T-helper 2 cell treated with Interferon-gamma antibody and Interleukin-4, amounts not matched to agents 5 μg/mL and 100 μg/mL, for 36 hours (primary cell): ENCODE measurements around the gene CNKSR3.

ENCODE experiments used
- DNase-seq: peaks from one replicate; pipeline ENCODE4 v3.0.0; 2021; ENCODE audit warnings: low spot score
- H3K27ac Mint-ChIP-seq: one replicate; pipeline ENCODE4 v1.8.0; 2021; ENCODE audit warnings: mild to moderate bottlenecking, mixed read lengths
- H3K27me3 Mint-ChIP-seq: one replicate; pipeline ENCODE4 v1.8.0; 2021; ENCODE audit warnings: low read depth, mixed read lengths
- H3K36me3 Mint-ChIP-seq: one replicate; pipeline ENCODE4 v1.8.0; 2021; ENCODE audit warnings: low read depth, mixed read lengths
- H3K4me1 Mint-ChIP-seq: one replicate; pipeline ENCODE4 v1.8.0; 2021; ENCODE audit warnings: low read depth, mixed read lengths
- H3K4me3 Mint-ChIP-seq: one replicate; pipeline ENCODE4 v1.8.0; 2022; ENCODE audit warnings: mild to moderate bottlenecking, moderate library complexity, mixed read lengths
- H3K9me3 Mint-ChIP-seq: one replicate; pipeline ENCODE4 v1.8.0; 2021; ENCODE audit warnings: mixed read lengths

CNKSR3 gene

DNA sequence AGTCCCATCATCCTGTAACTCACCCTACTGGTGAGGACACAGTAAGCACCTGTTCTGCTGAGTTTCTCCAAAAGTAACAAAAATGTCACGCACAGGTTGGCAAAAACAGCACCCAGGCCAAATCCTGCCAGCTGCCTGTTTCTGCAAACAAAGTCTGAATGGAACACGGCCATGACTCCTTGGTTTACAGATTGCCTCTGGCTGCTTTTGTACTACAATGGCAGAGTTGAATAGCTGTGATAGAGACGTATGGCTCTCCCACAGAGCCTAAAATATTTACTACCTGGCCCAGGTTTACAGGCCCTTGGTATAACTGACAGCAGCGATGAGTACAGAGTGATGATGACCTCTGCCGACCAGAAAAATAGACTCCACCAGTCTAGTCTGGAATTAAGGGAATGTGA, 52.6 kb downstream of the CNKSR3 start:
- Mint-ChIP-seq H3K36me3 (no peaks in the 10 kb centered on the region), H3K9me3 (no peaks in the 10 kb centered on the region)

DNA sequence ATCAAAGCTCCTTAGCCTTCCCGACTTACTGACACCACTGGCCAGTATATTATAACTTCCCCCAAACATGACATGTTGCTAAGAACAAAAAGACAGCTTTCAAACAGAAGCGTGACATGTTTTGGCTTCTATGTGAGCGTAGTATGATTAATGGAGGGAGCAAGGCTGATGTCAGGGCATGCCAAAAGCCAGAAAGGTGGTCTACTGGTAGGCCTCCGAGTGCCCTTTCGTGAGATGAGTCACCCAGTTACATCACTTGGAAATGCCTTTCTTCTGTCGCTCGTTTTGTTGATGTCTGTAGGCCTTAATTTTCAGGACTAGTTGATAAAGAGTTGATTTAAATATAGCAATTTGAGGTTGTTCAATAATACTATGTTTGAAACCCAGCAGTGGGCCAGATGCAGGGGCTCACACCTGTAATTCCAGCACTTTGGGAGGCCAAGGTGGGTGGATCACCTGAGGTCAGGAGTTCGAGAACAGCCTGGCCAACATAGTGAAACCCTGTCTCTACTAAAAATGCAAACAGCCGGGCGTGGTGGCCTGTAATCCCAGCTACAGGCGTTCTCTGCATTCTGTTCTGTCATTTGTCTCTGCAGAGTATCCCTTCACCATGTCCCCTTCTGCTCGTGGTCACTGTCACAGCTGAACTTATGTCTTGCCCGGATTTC, 53.3 kb downstream of the CNKSR3 start:
- Mint-ChIP-seq H3K4me1 (no peaks in the 10 kb centered on the region), H3K36me3 (no peaks in the 10 kb centered on the region), H3K9me3 (no peaks in the 10 kb centered on the region), H3K27ac (no peak overlapping the region), H3K4me3 (no peak overlapping the region), H3K27me3 (peaks cover 2% of the 10 kb centered on the region)
- no peak for DNase-seq

More for the DNA sequence above, 52.6 kb downstream of the CNKSR3 start:
- H3K27ac Mint-ChIP-seq, result no peak overlapping the region
- no peaks in the 10 kb centered on the region for H3K4me1 Mint-ChIP-seq
- no peak for DNase-seq
- no peak overlapping the region for H3K4me3 Mint-ChIP-seq
- H3K27me3 Mint-ChIP-seq, result peaks cover 2% of the 10 kb centered on the region

DNA sequence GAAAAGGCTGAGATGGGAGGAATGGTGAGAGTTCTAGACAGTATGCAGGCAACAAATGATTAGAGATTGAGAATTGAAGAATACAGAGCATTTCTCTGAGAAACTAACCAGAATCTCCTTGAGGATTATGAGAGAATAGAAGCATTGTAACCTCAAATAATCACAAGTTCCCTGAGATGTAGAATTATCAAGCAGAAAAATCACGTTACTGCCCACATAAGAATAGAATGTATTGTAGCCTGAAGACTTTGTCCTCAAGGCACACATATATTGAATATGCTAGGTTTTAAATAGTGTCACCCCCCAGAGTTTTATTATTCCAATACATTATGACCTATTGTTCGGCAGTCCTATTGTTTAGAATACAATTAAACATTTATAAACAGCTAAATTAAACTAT, 57.2 kb downstream of the CNKSR3 start:
- Mint-ChIP-seq H3K36me3 (no peaks in the 10 kb centered on the region), H3K4me1 (no peaks in the 10 kb centered on the region), H3K27me3 (no peaks in the 10 kb centered on the region), H3K4me3 (no peak overlapping the region), H3K27ac (no peak overlapping the region), H3K9me3 (no peaks in the 10 kb centered on the region)
- DNase-seq, result no peak

DNA sequence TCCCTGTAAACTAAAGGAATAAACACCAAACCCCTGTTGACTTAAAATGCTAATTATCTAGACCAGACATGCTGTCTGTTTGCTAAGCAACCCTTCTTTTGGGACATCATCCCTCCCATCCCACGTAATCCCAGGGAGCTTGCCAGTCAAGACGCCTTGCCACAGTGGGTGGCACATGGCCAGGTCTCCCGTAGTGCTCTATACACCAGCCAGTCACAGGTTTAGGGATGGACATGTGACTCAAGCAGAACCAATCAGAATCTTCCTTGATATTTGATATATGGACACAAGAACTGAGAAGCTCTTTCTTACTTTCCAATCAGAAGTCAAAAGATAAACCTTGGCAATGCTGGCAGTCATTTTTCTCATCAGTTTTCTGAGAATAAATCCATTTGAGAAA, 60.0 kb downstream of the CNKSR3 start:
- peaks cover 6% of the 10 kb centered on the region for H3K27me3 Mint-ChIP-seq
- no peaks in the 10 kb centered on the region for H3K4me1 Mint-ChIP-seq
- no peaks in the 10 kb centered on the region for H3K36me3 Mint-ChIP-seq
- no peak overlapping the region for H3K4me3 Mint-ChIP-seq
- no peaks in the 10 kb centered on the region for H3K9me3 Mint-ChIP-seq
- H3K27ac Mint-ChIP-seq, result no peak overlapping the region
- DNase-seq, result no peak

DNA sequence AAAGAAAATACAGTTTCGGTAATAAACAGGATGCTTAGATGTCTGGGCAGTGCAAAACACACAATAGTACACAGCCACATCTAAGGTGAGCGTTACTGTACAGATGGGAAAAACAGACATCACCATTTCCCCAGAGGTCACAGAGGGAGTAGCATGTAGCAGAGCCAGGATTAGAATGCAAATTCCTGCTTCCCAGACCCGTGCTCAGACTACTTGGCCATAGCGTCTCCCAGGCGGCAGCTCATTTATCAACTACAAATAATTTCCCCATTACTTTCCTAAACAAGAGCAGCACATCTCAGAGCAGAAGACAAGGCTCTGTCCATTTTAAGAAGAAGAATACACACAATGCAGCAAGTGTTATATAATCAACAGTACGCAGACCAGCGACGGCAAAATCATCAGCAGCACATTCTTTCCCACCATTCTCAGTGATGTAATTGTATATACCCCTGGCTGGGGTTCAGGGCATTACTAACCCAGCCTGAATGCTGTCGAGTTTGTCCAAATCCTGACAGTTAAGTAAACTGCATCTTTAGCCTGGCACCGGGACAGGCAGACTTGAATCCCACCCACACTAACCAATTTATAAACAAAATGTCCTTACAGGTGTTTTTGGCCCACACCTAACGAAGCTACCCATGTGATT, 61.9 kb downstream of the CNKSR3 start:
- no peak overlapping the region for H3K27ac Mint-ChIP-seq
- H3K36me3 Mint-ChIP-seq, result no peaks in the 10 kb centered on the region
- no peaks in the 10 kb centered on the region for H3K9me3 Mint-ChIP-seq
- H3K4me1 Mint-ChIP-seq, result no peaks in the 10 kb centered on the region
- DNase-seq, result no peak
- H3K27me3 Mint-ChIP-seq, result peaks cover 6% of the 10 kb centered on the region
- no peak overlapping the region for H3K4me3 Mint-ChIP-seq

- Mint-ChIP-seq H3K27ac (no peak overlapping the region), H3K4me1 (no peaks in the 10 kb centered on the region), H3K4me3 (no peak overlapping the region), H3K9me3 (no peaks in the 10 kb centered on the region), H3K36me3 (no peaks in the 10 kb centered on the region), H3K27me3 (peaks cover 6% of the 10 kb centered on the region)
- no peak for DNase-seq
Measured at GRCh38 chr6:154447954-154448353, 62.5 kb downstream of the CNKSR3 start.

DNA sequence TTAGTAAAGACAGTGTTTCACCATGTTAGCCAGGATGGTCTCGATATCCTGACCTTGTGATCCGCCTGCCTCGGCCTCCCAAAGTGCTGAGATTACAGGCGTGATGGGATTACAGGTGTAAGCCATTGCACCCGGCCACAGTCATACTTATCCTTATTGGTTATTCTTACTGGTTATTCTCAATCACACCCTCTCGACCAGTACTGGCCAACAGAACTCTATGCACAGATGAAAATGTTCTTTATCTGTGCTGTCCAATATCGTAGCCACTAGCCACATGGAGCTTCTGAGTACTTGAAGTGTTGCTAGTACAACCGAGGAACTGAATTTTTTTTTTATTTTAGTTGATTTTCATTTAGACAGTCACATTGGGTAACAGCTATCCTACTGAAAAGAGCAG, 63.5 kb downstream of the CNKSR3 start:
- H3K4me3 Mint-ChIP-seq, result no peak overlapping the region
- H3K36me3 Mint-ChIP-seq, result no peaks in the 10 kb centered on the region
- H3K9me3 Mint-ChIP-seq, result no peaks in the 10 kb centered on the region
- H3K27ac Mint-ChIP-seq, result no peak overlapping the region
- no peaks in the 10 kb centered on the region for H3K4me1 Mint-ChIP-seq
- H3K27me3 Mint-ChIP-seq, result peaks cover 6% of the 10 kb centered on the region
- DNase-seq, result no peak

DNA sequence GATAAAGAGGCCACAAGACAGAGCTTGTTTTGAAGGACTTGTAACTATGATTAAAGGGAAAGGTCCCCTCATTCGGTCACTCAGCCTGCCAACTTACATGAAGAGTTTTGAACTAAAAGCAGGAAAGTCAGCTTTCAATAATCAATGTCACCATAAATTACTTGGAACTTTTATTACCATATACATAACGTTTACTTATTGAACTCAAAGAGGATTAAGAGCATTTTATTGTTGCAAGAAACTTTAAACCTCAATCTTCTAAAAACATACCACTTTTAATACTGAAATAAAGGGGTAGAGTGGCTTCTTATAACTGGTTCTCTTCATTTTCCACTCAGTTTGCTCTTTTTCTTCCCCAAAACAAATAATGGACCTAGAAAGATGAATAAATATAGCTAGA, 65.1 kb downstream of the CNKSR3 start:
- no peaks in the 10 kb centered on the region for H3K36me3 Mint-ChIP-seq

GRCh38 chr6:154441995-154442310, 68.5 kb downstream of the CNKSR3 start:
- Mint-ChIP-seq H3K4me1 (no peaks in the 10 kb centered on the region), H3K27me3 (peaks cover 6% of the 10 kb centered on the region), H3K9me3 (no peaks in the 10 kb centered on the region), H3K4me3 (no peak overlapping the region), H3K36me3 (no peaks in the 10 kb centered on the region), H3K27ac (no peak overlapping the region)
- DNase-seq, result no peak

More for the DNA sequence above, 65.1 kb downstream of the CNKSR3 start:
- no peaks in the 10 kb centered on the region for H3K4me1 Mint-ChIP-seq
- no peaks in the 10 kb centered on the region for H3K9me3 Mint-ChIP-seq
- H3K4me3 Mint-ChIP-seq, result no peak overlapping the region
- H3K27ac Mint-ChIP-seq, result no peak overlapping the region
- H3K27me3 Mint-ChIP-seq, result peaks cover 6% of the 10 kb centered on the region
- DNase-seq, result no peak

DNA sequence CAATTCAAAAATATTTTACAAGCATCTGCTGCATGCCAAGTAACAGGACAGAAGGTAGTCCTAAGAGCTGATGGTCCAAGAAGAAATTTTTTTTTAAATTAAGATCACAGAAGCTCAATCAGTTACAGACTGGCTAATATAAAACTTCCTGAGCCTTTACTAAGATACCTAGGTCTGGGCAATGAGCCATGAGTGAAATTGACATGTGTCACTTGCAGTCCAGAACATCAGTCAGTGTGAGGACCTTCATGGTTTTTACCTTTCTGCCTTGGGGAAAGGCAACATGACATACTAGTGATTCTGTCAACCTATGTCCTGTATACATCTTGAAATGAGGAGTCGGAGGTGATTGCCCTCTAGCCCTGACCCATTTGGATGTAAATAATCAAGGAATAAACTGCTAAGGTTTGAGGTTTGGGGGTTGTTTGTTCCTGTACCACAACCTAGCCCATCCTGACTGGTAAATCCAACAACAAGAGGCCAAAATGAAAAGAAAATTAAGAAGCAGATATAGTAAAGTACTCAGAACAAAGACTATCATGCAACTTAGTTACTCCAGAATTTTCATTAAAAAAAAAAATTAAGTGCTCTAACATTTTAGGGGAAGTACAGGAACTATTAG, 70.0 kb downstream of the CNKSR3 start:
- H3K9me3 Mint-ChIP-seq, result no peaks in the 10 kb centered on the region
- no peaks in the 10 kb centered on the region for H3K36me3 Mint-ChIP-seq
- no peak overlapping the region for H3K4me3 Mint-ChIP-seq
- peaks cover under 1% of the 10 kb centered on the region for H3K27me3 Mint-ChIP-seq
- no peak for DNase-seq
- H3K27ac Mint-ChIP-seq, result no peak overlapping the region
- H3K4me1 Mint-ChIP-seq, result no peaks in the 10 kb centered on the region

GRCh38 chr6:154440022-154440421, 70.5 kb downstream of the CNKSR3 start:
- H3K4me1 Mint-ChIP-seq, result no peaks in the 10 kb centered on the region
- H3K36me3 Mint-ChIP-seq, result no peaks in the 10 kb centered on the region
- no peak overlapping the region for H3K4me3 Mint-ChIP-seq
- H3K27me3 Mint-ChIP-seq, result no peaks in the 10 kb centered on the region
- no peak for DNase-seq
- no peaks in the 10 kb centered on the region for H3K9me3 Mint-ChIP-seq
- H3K27ac Mint-ChIP-seq, result no peak overlapping the region

- Mint-ChIP-seq H3K9me3 (no peaks in the 10 kb centered on the region), H3K4me3 (no peak overlapping the region), H3K27me3 (no peaks in the 10 kb centered on the region), H3K36me3 (no peaks in the 10 kb centered on the region), H3K4me1 (no peaks in the 10 kb centered on the region), H3K27ac (no peak overlapping the region)
- no peak for DNase-seq
Measured at GRCh38 chr6:154438882-154439415, 71.5 kb downstream of the CNKSR3 start.

DNA sequence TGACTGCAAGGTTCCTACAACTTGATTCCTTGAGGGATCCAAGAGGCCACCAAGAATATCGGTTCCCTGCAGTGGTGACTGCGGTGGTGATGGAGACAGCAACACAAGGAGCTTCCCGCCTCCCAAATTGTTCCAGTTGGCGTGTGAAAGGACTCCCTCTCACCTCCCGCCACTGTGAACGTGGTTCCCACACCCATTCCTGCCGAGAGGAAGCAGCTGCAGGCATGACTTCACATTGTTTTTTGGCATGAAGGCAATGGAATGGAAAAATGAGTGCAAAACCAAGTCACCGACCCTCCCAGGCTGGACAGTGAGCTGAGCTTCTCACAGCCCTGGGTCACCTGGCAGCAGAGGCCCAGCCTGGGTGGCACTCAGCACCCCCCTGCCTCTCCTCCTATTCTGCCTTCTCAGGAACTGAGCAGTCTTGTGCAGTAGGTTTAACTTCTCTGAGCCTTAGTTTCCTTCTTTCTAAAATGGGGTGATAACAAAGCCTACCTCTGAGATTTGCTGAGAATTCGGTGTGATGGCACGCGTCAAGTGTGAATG, 75.0 kb downstream of the CNKSR3 start:
- Mint-ChIP-seq H3K9me3 (no peaks in the 10 kb centered on the region), H3K4me1 (no peaks in the 10 kb centered on the region), H3K4me3 (no peak overlapping the region), H3K27ac (no peak overlapping the region), H3K27me3 (no peaks in the 10 kb centered on the region), H3K36me3 (no peaks in the 10 kb centered on the region)
- DNase-seq, result no peak

DNA sequence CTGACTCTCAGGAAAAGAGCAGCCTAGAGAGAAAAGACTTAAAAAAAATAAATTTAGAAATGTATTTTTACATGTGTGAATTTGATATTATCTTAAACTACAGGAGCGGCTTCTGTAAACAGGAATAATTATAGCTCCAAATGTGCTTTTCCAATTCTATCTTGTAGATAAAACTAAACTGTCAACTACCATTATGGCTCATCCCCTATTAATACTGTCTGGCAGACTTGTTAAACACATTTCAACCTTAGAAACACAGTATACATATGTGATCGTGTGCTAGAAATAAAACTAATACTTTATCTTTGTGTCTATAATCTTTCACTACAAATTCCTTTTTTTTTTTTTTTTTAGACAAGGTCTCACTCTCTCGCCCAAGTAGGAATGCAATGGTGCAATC, 75.8 kb downstream of the CNKSR3 start:
- Mint-ChIP-seq H3K27me3 (peaks cover 3% of the 10 kb centered on the region), H3K9me3 (no peaks in the 10 kb centered on the region), H3K4me1 (no peaks in the 10 kb centered on the region), H3K4me3 (no peak overlapping the region), H3K27ac (no peak overlapping the region), H3K36me3 (no peaks in the 10 kb centered on the region)
- no peak for DNase-seq
